H9 (cell line): ENCODE data around the gene DEFB132. TPM values are rescaled to one million over a fixed set of nuclear protein-coding genes. Genes with fewer than 3 reads are reported as not detected.

Source experiments
- DNase-seq: peaks from one replicate; pipeline ENCODE4 v3.0.0-alpha.2; 2017
- H2AFZ ChIP-seq: one replicate; pipeline ENCODE4 v1.6.1; 2013; ENCODE audit warnings: mild to moderate bottlenecking, low read length, control low read depth, moderate library complexity
- H2AK5ac ChIP-seq: 2 replicates; pipeline ENCODE4 v1.6.1; 2013; ENCODE audit warnings: low read length, control low read depth, mixed read lengths; ENCODE audit not compliant: insufficient read length
- H2BK120ac ChIP-seq: one replicate; pipeline ENCODE4 v1.6.1; 2013; ENCODE audit warnings: low read depth, mild to moderate bottlenecking, low read length, control low read depth, inconsistent platforms; ENCODE audit not compliant: poor library complexity, severe bottlenecking
- H2BK12ac ChIP-seq: 2 replicates; pipeline ENCODE4 v1.6.1; 2013; ENCODE audit warnings: low read length, control low read depth, mixed read lengths, low read depth; ENCODE audit not compliant: insufficient read length
- H2BK15ac ChIP-seq: 2 replicates; pipeline ENCODE4 v1.6.1; 2013; ENCODE audit warnings: low read depth, low read length, control low read depth
- H2BK20ac ChIP-seq: one replicate; pipeline ENCODE4 v1.6.1; 2013; ENCODE audit warnings: low read depth, mild to moderate bottlenecking, low read length, control low read depth, inconsistent platforms; ENCODE audit not compliant: poor library complexity, severe bottlenecking
- H2BK5ac ChIP-seq: 2 replicates; pipeline ENCODE4 v1.6.1; 2013; ENCODE audit warnings: low read length, control low read depth, mixed read lengths; ENCODE audit not compliant: insufficient read length
- H3K14ac ChIP-seq: 2 replicates; pipeline ENCODE4 v1.6.1; 2013; ENCODE audit warnings: low read length, control low read depth; ENCODE audit not compliant: insufficient read depth
- H3K18ac ChIP-seq: 2 replicates; pipeline ENCODE4 v1.6.1; 2013; ENCODE audit warnings: low read depth, mild to moderate bottlenecking, mixed read lengths, low read length, control low read depth; ENCODE audit not compliant: insufficient read length
- H3K23ac ChIP-seq: 2 replicates; pipeline ENCODE4 v1.6.1; 2013; ENCODE audit warnings: low read length, control low read depth, mixed read lengths, low read depth; ENCODE audit not compliant: insufficient read length
- H3K23me2 ChIP-seq: 2 replicates; pipeline ENCODE4 v1.6.1; 2013; ENCODE audit warnings: low read depth, mild to moderate bottlenecking, mixed read lengths, low read length, control low read depth; ENCODE audit not compliant: insufficient read length, poor library complexity, severe bottlenecking
- H3K27ac ChIP-seq: 2 replicates; pipeline ENCODE4 v1.5.1; 2013; ENCODE audit warnings: low read length, control low read depth, mixed read lengths, low read depth; ENCODE audit not compliant: insufficient read length
- H3K27me3 ChIP-seq: 2 replicates; pipeline ENCODE4 v1.6.1; 2013; ENCODE audit warnings: low read length, control low read depth, inconsistent platforms; ENCODE audit not compliant: insufficient read depth
- H3K4ac ChIP-seq: 2 replicates; pipeline ENCODE4 v1.6.1; 2013; ENCODE audit warnings: low read depth, mild to moderate bottlenecking, control low read depth, inconsistent platforms, low read length, moderate library complexity
- H3K4me1 ChIP-seq: 2 replicates; pipeline ENCODE4 v1.6.1; 2013; ENCODE audit warnings: low read length, control low read depth, inconsistent platforms; ENCODE audit not compliant: insufficient read depth
- H3K4me2 ChIP-seq: 2 replicates; pipeline ENCODE4 v1.6.1; 2013; ENCODE audit warnings: low read length, control low read depth, mixed read lengths; ENCODE audit not compliant: insufficient read length, insufficient read depth
- H3K56ac ChIP-seq: 2 replicates; pipeline ENCODE4 v1.6.1; 2013; ENCODE audit warnings: low read depth, mild to moderate bottlenecking, mixed read lengths, low read length, control low read depth; ENCODE audit not compliant: insufficient read length
- H3K79me1 ChIP-seq: 2 replicates; pipeline ENCODE4 v1.6.1; 2013; ENCODE audit warnings: low read depth, mild to moderate bottlenecking, moderate library complexity, low read length, control low read depth, inconsistent platforms; ENCODE audit not compliant: insufficient read depth, poor library complexity, severe bottlenecking
- H3K79me2 ChIP-seq: 2 replicates; pipeline ENCODE4 v1.6.1; 2013; ENCODE audit warnings: low read length, control low read depth, inconsistent platforms; ENCODE audit not compliant: insufficient read depth
- H3K9ac ChIP-seq: 2 replicates; pipeline ENCODE4 v1.6.1; 2013; ENCODE audit warnings: low read length, control low read depth, mixed read lengths; ENCODE audit not compliant: insufficient read length; ENCODE audit errors: extremely low read depth
- H3K9me3 ChIP-seq: one replicate; pipeline ENCODE4 v1.6.1; 2013; ENCODE audit warnings: low read depth, low read length, inconsistent platforms; ENCODE audit not compliant: control insufficient read depth
- H3T11ph ChIP-seq: one replicate; pipeline ENCODE4 v1.6.1; 2013; ENCODE audit warnings: mild to moderate bottlenecking, low read length, control low read depth, inconsistent platforms
- H4K20me1 ChIP-seq: one replicate; pipeline ENCODE4 v1.6.1; 2013; ENCODE audit not compliant: control insufficient read depth, insufficient read length, insufficient read depth
- H4K5ac ChIP-seq: 2 replicates; pipeline ENCODE4 v1.6.1; 2013; ENCODE audit warnings: low read depth, mild to moderate bottlenecking, mixed read lengths, low read length, control low read depth; ENCODE audit not compliant: insufficient read length
- H4K8ac ChIP-seq: replicated peaks from 2 replicates; pipeline ENCODE4 v1.6.1; 2013; ENCODE audit warnings: low read length, control low read depth, mixed read lengths, low read depth; ENCODE audit not compliant: insufficient read length
- H4K91ac ChIP-seq: 2 replicates; pipeline ENCODE4 v1.6.1; 2013; ENCODE audit warnings: low read depth, mild to moderate bottlenecking, moderate library complexity, mixed read lengths, low read length, control low read depth; ENCODE audit not compliant: insufficient read length
- H3K27ac Mint-ChIP-seq, 3 experiments: 2 replicates in 2 of 3; 3 replicates in 1 of 3; pipeline ENCODE4 v1.8.0; 2020 to 2021; ENCODE audit warnings: mixed read lengths in 3 of 3, mild to moderate bottlenecking in 1 of 3, moderate library complexity in 1 of 3
- H3K27me3 Mint-ChIP-seq: 2 replicates; pipeline ENCODE4 v1.8.0; 2021; ENCODE audit warnings: low read depth, mild to moderate bottlenecking, moderate library complexity, mixed read lengths
- H3K36me3 Mint-ChIP-seq, 3 experiments: 2 replicates in 2 of 3; 3 replicates in 1 of 3; pipeline ENCODE4 v1.8.0; 2020 to 2021; ENCODE audit warnings: low read depth in 3 of 3, mixed read lengths in 3 of 3; ENCODE audit not compliant: insufficient read depth in 1 of 3
- H3K4me1 Mint-ChIP-seq, 2 experiments: 2 replicates each; pipeline ENCODE4 v1.8.0; 2020; ENCODE audit warnings: mixed read lengths in 2 of 2
- H3K4me3 Mint-ChIP-seq, 2 experiments: 2 replicates in 1 of 2; 3 replicates in 1 of 2; pipeline ENCODE4 v1.8.0; 2020 to 2021; ENCODE audit warnings: mild to moderate bottlenecking in 2 of 2, mixed read lengths in 2 of 2, moderate library complexity in 1 of 2
- H3K9me3 Mint-ChIP-seq, 2 experiments: 2 replicates in 1 of 2; 3 replicates in 1 of 2; pipeline ENCODE4 v1.8.0; 2020; ENCODE audit warnings: mild to moderate bottlenecking in 2 of 2, mixed read lengths in 2 of 2, moderate library complexity in 1 of 2
- CTCF ChIP-seq: fragments of 200-600 bp; sonication (generic); conservative IDR thresholded peaks from 3 replicates; pipeline ENCODE4 v1.8.0; 2021; ENCODE audit warnings: antibody characterized with exemption, mild to moderate bottlenecking
- WGBS: extraction: QIAGEN DNeasy Blood & Tissue Kit; methylation state at CpG from one replicate; pipeline ENCODE4 v1.1.7; 2013; ENCODE audit warnings: missing lambda C conversion rate, low lambda C conversion rate, mixed read lengths; ENCODE audit not compliant: insufficient read length; ENCODE audit errors: extremely low coverage; 5-methylcytosine and 5-hydroxymethylcytosine counted together
- total RNA-seq: library from RNA; stranded (reverse); gene quantifications from 2 replicates; pipeline ENCODE4 v1.2.1, GENCODE V29; 2021

The DEFB132 gene
- total RNA-seq, 1 experiment from 2014 or later = not detected

DNA sequence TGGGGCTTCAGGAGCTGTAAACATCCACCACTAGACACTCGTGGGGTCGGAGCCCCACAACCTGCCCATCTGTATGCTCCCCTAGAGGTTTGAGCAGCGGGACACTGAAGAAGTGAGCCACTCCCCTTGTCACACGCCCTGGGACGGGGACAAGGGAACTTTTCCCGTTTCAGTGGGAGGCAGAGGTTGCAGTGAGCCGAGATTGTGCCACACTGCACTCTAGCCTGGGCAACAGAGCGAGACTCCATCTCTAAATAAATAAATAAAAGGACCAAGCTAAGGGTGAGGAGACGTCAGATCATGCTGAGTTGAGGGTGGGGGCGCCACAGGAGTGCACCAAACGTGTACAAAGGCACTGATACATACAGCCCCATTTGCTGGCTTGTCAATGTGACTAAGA lies 48.2 kb downstream of the DEFB132 start:
- Histone ChIP-seq H4K5ac (no peak overlapping the region), H4K8ac (no peak overlapping the region), H3K27ac (no peak overlapping the region), H3K23ac (no peak overlapping the region), H3K4me2 (no peak overlapping the region), H2BK15ac (no peak overlapping the region), H2BK12ac (no peak overlapping the region), H2BK120ac (no peak overlapping the region), H3K18ac (no peak overlapping the region), H2BK5ac (no peak overlapping the region), H3K79me2 (no peaks in the 10 kb centered on the region), H3K14ac (no peak overlapping the region), H3K23me2 (peaks cover 12% of the 10 kb centered on the region), H3K27me3 (no peaks in the 10 kb centered on the region), H3K79me1 (no peaks in the 10 kb centered on the region), H2BK20ac (no peak overlapping the region), H2AFZ (no peak overlapping the region), H3K9ac (no peak overlapping the region), H2AK5ac (no peak overlapping the region), H3T11ph (no peak overlapping the region), H3K4me1 (peaks cover 10% of the 10 kb centered on the region; the same call in 1 of the 2 replicates), H4K91ac (no peak overlapping the region), H3K56ac (no peak overlapping the region), H3K9me3 (no peaks in the 10 kb centered on the region), H4K20me1 (no peaks in the 10 kb centered on the region), H3K4ac (no peak overlapping the region)
- TF ChIP-seq CTCF = no peak
- Mint-ChIP-seq H3K4me1 (peaks cover 41 to 46% of the 10 kb centered on the region in 2 experiments), H3K36me3 (peaks cover 3 to 10% (median 6%) of the 10 kb centered on the region in 3 experiments; a peak in 5 of 7 replicates), H3K9me3 (no peaks in the 10 kb centered on the region; a peak in 1 of 5 replicates), H3K4me3 (no peak overlapping the region), H3K27me3 (peaks cover 8% of the 10 kb centered on the region), H3K27ac (no peak overlapping the region; a peak in 1 of 7 replicates)
- no peak for DNase-seq
- WGBS = no CpG with 5 or more reads among the region's 11 CpGs
